ENCODE data around the gene RND2.

RND2 gene

DNA sequence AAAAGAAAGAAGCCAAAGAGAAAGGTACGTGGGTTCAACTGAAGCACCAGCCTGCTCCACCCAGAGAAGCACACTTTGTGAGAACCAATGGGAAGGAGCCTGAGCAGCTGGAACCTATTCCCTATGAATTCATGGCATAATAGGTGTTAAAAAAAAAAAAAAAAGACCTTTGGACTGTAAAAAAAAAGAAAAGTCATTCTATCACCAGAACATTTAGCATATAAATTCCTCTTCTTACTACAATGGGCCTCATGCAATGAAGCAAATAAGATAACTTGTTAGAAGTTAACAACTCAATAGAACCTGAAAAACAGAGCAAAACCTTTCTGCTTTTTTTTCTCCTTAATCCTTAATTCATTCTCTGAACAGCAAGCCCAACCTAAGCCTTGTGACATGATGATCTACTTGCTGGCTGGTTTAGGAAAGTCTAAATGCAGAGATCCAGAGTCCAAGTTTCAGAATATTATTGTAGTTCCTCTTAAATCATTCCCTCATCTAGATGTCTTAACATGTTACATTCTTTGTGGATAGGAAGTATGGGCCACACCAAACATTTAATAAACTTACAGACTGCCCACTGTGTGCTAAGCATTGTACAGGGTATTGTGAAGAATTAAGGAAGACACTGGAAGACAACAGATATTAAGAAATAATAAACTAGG lies 54.7 kb downstream of the RND2 start:
- DNase-seq: no peak
